ENCODE results near the gene VPS13D.
A peak's percentile ranks its signal among the peaks of the same experiment; 100 is the strongest.
"Not testable (repeated sequence)": the region's sequence is repeated elsewhere in the genome, so short reads cannot be mapped to it uniquely, and the experiment has no call there.

Gene VPS13D

GRCh38 chr1:12197483-12197880, 32.3 kb upstream of the VPS13D start:
- no peak for DNase-seq

- DNase-seq, result no peak
Observed at GRCh38 chr1:12200208-12200607, 29.6 kb upstream of the VPS13D start.

GRCh38 chr1:12201352-12202189, 28.3 kb upstream of the VPS13D start:
- no peak for DNase-seq

GRCh38 chr1:12202190-12202497, 27.7 kb upstream of the VPS13D start:
- no peak for DNase-seq

GRCh38 chr1:12202577-12202976, 27.3 kb upstream of the VPS13D start:
- no peak for DNase-seq

- no peak for DNase-seq
Observed at GRCh38 chr1:12203216-12204007, 26.4 kb upstream of the VPS13D start.

- no peak for DNase-seq
Observed at GRCh38 chr1:12204140-12204539, 25.7 kb upstream of the VPS13D start.

GRCh38 chr1:12204754-12205658, 24.8 kb upstream of the VPS13D start:
- DNase-seq, result no peak

GRCh38 chr1:12206238-12206637, 23.6 kb upstream of the VPS13D start:
- no peak for DNase-seq

- no peak for DNase-seq
Observed at GRCh38 chr1:12206792-12207424, 22.9 kb upstream of the VPS13D start.

- DNase-seq, result no peak
Observed at GRCh38 chr1:12208271-12208670, 21.6 kb upstream of the VPS13D start.

- peak; percentile 52 for DNase-seq
Observed at GRCh38 chr1:12208764-12209494, 20.9 kb upstream of the VPS13D start.

GRCh38 chr1:12209495-12209832, 20.4 kb upstream of the VPS13D start:
- no peak for DNase-seq

- DNase-seq, result no peak
Observed at GRCh38 chr1:12215118-12215961, 14.5 kb upstream of the VPS13D start.

GRCh38 chr1:12219800-12220199, 10.0 kb upstream of the VPS13D start:
- DNase-seq, result no peak

GRCh38 chr1:12220890-12221289, 8.9 kb upstream of the VPS13D start:
- no peak for DNase-seq

- DNase-seq, result not testable (repeated sequence)
Observed at GRCh38 chr1:12222700-12223099, 7.1 kb upstream of the VPS13D start.

- not testable (repeated sequence) for DNase-seq
Observed at GRCh38 chr1:12224092-12224491, 5.7 kb upstream of the VPS13D start.

- DNase-seq, result no peak
Observed at GRCh38 chr1:12228979-12229378, 851 bp upstream of the VPS13D start.

- no peak for DNase-seq
Observed at GRCh38 chr1:12229386-12229834, 420 bp upstream of the VPS13D start.

Data from HCEC 1CT (cell line).